Uterus (tissue), 2 donors: Measurements from ENCODE around the gene GTF2B.

Experiments used
- POLR2A ChIP-seq, 2 donors: fragments of 450-650 bp; IDR thresholded peaks; one replicate each; pipeline ENCODE4 v1.6.1; 2016; ENCODE audit warnings: antibody characterized with exemption in 2 of 2, mild to moderate bottlenecking in 1 of 2, moderate library complexity in 1 of 2
- TF ChIP-seq, protein P1 (sequence below), 4 experiments: fragments of 200-600 bp in 2 of 4; fragments of 450-650 bp in 2 of 4; sonication (generic) in 2 of 4; IDR thresholded peaks; one replicate each; pipeline ENCODE4 v1.5.1; 2016 to 2019; ENCODE audit warnings: antibody characterized with exemption in 4 of 4, mild to moderate bottlenecking in 2 of 4, moderate library complexity in 1 of 4

DNA sequence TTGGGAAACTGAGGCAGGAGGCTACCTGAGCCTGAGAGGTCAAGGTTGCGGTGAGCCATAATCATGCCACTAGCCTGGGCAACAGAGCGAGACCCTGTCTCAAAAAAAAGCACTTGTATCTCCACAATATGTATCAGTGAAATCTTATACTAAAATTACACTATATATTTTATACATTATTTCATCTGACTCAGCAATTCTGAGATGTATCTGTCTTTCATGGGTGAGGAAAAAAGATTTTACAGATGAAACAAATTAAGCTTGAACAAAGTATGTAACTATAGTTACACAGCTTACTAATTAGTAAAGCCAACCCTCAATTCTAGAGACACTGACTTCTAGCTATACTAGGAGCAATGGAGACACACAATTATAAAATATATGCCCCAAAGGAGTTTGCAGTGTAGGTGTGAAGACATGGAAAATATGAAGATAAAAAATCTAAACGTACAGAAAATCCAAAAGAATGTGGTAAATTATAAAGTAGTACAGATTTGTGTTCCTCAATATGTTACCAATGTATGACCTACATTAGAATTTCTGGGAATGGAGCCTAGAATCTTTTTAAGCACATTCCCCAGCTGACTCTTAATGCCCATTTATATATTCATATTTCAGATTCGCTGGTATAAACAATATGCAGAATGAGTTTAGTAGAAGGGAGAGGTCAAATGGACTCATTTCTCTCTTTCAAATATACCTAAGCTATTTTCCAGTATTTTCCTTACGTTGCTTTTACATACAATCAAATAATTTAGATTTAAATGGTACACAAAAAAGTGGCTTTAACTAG is 14.6 kb downstream of the GTF2B start:
- TF ChIP-seq, protein P1, sequence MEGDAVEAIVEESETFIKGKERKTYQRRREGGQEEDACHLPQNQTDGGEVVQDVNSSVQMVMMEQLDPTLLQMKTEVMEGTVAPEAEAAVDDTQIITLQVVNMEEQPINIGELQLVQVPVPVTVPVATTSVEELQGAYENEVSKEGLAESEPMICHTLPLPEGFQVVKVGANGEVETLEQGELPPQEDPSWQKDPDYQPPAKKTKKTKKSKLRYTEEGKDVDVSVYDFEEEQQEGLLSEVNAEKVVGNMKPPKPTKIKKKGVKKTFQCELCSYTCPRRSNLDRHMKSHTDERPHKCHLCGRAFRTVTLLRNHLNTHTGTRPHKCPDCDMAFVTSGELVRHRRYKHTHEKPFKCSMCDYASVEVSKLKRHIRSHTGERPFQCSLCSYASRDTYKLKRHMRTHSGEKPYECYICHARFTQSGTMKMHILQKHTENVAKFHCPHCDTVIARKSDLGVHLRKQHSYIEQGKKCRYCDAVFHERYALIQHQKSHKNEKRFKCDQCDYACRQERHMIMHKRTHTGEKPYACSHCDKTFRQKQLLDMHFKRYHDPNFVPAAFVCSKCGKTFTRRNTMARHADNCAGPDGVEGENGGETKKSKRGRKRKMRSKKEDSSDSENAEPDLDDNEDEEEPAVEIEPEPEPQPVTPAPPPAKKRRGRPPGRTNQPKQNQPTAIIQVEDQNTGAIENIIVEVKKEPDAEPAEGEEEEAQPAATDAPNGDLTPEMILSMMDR (IDR thresholded peaks at IDR 0.05), result no peak
- no peak for TF ChIP-seq POLR2A (IDR thresholded peaks at IDR 0.05)
